ENCODE data around the gene TBC1D14.

The TBC1D14 gene

GRCh38 chr4:6909113-6909969 is at the start of gene TBC1D14:
Gene TBC1D14 (plus strand): TSS chr4:6909826. CDS start chr4:6923390, 13,564 bp downstream.
- peak; percentile 80 for DNase-seq (ENCODE audit: low read depth)

GRCh38 chr4:6868386-6868785 is 41.2 kb upstream of the TBC1D14 start:
- DNase-seq (ENCODE audit: low read depth), result no peak

DNA sequence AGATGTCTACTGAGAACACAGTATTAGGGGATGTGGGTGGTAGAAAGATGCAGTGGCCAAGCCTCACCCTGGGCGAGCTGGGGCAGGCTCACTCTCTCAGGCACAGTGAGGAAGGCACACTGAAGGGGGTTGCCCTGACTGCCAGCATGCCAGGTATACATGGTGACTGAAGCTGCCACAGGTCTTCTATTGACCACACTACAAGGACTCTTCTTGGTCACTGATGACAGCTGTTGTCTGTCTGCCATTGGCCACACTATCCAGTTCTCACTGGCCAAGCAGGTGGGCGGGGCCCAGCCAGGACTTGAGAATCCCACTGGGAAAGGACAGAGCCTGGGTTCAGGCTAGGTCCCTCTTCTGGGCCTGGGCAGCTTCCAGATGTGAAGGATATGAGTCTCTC is 39.7 kb upstream of the TBC1D14 start:
- no peak for DNase-seq (ENCODE audit: low read depth)

- no peak for DNase-seq (ENCODE audit: low read depth)
Measured at GRCh38 chr4:6873291-6873690, 36.3 kb upstream of the TBC1D14 start.

DNA sequence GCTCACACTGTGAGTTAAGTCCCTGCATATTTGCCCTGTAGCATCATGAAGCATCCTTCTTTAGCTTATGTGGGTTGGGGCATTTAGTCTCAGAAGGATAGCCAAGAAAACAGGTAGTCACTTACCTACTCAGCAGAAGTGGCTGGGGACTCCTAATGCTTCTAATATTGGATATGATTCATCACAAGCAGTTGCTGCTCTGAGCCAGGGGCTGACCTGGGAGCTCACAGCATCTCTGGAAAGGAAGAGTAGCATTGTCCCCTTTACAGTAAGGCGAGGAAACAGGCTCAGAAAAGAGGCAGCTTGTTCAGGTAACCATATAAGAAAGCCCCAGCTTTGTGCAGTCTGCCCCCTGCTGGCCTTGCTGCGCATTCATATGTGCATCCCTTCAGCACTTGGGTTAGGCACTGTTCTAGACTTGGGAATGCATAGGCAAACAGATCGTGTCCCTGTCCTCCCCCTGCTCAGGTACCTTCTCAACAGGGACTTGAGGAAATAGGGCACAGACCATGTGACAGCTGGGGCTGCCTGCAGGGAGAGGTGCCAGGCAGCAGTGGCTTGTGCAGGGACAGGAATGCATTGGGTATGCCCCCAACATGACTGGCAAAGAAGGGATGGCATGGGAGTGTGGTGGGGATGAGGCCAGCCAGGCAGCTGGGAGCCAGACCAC is 35.7 kb upstream of the TBC1D14 start:
- DNase-seq (ENCODE audit: low read depth), result peak; percentile 72

- no peak for DNase-seq (ENCODE audit: low read depth)
Measured at GRCh38 chr4:6874981-6875380, 34.6 kb upstream of the TBC1D14 start.

GRCh38 chr4:6875431-6875831 is 34.2 kb upstream of the TBC1D14 start:
- no peak for DNase-seq (ENCODE audit: low read depth)

DNA sequence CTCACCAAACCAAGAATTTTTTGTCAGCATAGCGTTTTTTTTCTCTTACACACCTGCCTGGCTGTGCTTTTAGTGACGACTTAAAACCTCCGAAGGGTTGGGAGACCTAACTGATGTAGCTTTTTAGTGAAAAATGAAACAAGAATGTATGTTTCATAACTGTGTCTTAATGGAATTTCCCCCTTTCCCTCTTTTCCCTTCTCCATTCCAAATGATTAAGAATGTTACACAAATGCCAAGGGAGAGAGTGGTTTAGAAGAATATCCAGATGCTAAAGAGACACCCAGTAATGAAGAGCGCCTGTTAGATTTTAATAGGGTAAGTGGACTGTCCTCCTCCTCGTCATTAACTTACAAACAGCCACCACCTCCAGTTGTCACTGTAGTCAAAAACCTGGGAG is 33.2 kb upstream of the TBC1D14 start:
- no peak for DNase-seq (ENCODE audit: low read depth)

DNA sequence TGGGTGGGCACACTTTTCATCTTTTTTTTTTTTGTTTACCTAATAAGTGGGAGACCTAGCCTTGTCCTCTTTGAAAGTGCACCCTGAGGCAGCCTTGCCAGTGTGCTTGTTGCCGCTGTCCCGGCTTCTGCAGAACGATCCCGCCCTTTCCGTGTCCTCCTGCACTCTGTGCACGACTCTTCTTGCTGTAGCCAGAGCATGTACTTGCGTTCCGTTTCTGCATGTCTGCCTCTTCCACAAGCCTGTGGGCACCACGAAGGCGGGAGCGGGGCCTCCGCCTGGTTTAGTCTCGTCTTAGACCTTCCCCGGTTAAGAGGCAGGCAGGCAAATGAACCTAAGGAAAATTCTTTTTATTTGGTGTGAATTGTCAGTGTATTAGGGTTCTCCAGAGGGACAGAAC is 32.6 kb upstream of the TBC1D14 start:
- DNase-seq (ENCODE audit: low read depth), result no peak

DNA sequence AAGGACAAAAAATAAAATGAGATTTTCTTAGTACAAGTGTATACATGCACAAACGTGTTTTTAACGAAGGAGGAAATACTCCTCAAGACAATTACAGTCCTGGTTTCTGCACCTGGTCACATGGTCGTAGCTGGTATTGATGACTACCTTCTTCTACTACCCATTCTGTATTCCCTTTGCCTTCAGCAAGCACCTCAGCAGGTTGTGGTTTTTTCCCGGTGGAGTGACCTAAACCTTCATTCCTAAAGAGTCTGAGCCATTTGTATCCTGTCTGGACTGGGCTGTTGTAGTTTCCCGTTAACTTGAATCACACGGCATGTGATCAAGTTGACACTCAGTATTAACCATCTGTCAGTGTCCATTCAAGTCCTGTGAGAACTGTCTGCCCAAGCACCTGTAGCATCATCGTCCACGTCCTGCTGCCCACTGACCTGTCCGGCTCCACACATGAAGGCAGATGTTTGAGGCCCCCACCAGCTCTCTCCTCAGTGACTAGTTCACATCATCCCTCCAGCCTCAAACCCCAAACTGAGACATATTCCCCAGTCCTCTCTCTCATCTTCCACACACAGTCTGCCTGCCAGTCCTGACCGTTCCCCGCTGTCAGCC is 31.1 kb upstream of the TBC1D14 start:
- no peak for DNase-seq (ENCODE audit: low read depth)

- DNase-seq (ENCODE audit: low read depth), result no peak
Measured at GRCh38 chr4:6880691-6881090, 28.9 kb upstream of the TBC1D14 start.

DNA sequence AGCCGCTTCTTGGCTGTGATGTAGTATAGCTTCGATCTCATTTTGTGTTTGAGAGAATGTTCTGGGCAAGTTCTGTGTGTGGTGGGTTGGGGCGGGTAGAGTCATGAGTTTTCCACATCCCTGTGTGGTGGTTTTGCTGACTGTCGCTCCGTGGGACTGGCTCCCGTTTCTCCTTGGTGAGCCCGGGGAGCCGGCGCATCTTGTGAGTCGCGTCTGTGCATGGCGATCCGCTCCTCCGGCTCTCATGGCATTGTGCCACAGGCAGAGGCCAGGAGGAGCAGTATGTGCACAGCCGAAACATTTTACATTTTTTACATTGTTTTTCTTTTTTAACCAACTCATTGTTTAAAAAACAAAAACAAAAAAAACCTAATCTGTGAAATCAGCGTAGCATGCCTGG is 27.7 kb upstream of the TBC1D14 start:
- no peak for DNase-seq (ENCODE audit: low read depth)

GRCh38 chr4:6884341-6884870 is 25.2 kb upstream of the TBC1D14 start:
- DNase-seq (ENCODE audit: low read depth), result no peak

- DNase-seq (ENCODE audit: low read depth), result no peak
Measured at GRCh38 chr4:6885953-6886557, 23.6 kb upstream of the TBC1D14 start.

GRCh38 chr4:6886886-6887285 is 22.7 kb upstream of the TBC1D14 start:
- no peak for DNase-seq (ENCODE audit: low read depth)

DNA sequence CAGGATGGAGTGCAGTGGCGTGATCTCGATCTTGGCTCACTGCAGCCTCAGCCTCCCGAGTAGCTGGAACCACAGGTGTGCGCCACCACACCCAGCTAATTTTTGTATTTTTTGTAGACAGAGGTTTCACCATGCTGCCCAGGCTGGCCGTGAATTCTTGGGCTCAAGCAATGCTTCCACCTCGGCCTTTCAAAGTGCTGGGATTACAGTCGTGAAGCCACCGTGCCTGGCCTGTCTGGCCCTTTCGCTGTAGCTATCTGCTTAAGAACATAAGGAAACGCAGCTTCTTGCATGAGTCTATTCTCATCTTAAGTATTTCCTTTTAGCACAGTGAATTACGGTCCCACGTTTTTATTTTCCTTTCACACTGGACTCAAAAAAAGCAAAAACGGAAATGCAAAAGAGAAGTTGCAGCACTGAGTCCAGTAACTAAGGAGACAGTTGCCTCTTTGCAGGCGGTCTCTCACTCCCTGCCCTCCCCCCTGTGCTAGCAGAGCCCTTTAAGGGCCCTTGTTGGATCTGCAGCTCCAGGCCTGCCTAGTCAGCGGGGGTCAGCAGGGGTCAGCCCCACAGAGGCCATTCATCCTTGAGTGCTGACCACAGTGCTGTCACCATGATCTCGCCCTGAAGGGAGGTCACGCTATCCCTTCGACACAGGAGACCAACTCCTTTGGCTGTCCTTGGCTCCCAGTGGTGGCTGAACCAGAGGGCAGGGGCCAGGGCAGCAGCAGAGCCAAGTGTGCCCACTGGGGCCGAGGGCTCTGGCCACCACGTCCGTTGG is 21.8 kb upstream of the TBC1D14 start:
- DNase-seq (ENCODE audit: low read depth), result no peak

GRCh38 chr4:6888506-6889071 is 21.0 kb upstream of the TBC1D14 start:
- no peak for DNase-seq (ENCODE audit: low read depth)

GRCh38 chr4:6889101-6889735 is 20.4 kb upstream of the TBC1D14 start:
- DNase-seq (ENCODE audit: low read depth), result no peak

DNA sequence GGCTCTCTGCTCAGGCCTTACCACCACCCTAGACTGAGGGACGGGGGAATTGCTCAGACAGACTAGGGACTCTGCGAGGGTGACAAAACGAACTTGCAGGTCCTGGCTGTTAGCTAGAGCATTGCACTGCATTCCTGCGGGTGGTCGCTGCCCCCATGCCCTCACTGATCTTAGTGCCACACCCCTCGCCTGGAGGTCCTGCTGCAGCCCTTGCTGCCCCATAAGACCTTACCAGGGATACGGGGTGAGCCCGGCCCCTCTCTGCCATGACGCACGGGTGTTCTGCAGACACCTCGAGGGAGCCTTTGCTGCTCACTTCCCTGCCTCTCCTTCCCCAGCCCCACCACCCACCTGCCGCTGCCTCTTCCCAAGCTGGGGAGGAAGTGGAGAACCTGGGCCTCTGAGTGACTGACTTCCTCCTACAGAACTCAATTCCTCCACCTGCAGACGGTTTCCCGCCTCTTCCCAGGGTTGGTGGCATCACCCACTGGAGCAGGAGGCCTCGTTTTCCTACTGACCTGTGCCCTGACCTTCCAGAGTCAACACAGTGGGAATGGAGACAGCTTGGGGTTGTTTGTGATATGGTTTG is 19.8 kb upstream of the TBC1D14 start:
- no peak for DNase-seq (ENCODE audit: low read depth)

DNA sequence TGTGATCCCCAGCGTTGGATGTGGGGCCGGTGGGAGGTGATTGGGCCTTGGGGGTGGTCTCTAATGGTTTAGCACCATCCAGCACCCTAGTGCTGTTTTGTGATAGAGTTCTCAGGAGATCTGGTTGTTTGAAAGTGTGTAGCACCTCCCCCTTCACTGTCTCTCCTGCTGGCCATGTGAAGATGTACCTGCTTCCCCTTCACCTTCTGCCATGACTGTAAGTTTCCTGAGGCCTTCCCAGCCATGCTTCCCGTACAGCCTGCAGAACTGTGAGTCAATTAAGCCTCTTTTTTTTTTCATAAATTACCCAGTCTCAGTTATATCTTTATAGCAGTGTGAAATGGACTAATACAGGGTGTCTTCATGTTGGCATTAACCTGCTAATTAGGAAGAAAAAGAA is 19.3 kb upstream of the TBC1D14 start:
- no peak for DNase-seq (ENCODE audit: low read depth)
